GM18502 (cell line): ENCODE data around the gene LSM6.

Source experiments
- ATAC-seq: cut with Tn5 transposase; IDR thresholded peaks from one replicate; pipeline ENCODE4 v1.9.1; 2021; ENCODE audit warnings: mild to moderate bottlenecking; ENCODE audit not compliant: unreplicated experiment, poor library complexity

The LSM6 gene

GRCh38 chr4:146183209-146183608 is 7.7 kb downstream of the LSM6 start:
- no peak for ATAC-seq

- no peak for ATAC-seq
Observed at GRCh38 chr4:146186041-146186440, 10.5 kb downstream of the LSM6 start.

GRCh38 chr4:146186596-146186995 is 11.1 kb downstream of the LSM6 start:
- ATAC-seq = no peak

- ATAC-seq = no peak
Observed at GRCh38 chr4:146190456-146190855, 14.9 kb downstream of the LSM6 start.

- no peak for ATAC-seq
Observed at GRCh38 chr4:146191766-146192458, 16.4 kb downstream of the LSM6 start.

- no peak for ATAC-seq
Observed at GRCh38 chr4:146193628-146194027, 18.1 kb downstream of the LSM6 start.

- no peak for ATAC-seq
Observed at GRCh38 chr4:146194212-146194611, 18.7 kb downstream of the LSM6 start.

GRCh38 chr4:146202665-146203064 is 27.1 kb downstream of the LSM6 start:
- ATAC-seq = no peak

GRCh38 chr4:146207410-146207809 is 31.9 kb downstream of the LSM6 start:
- no peak for ATAC-seq

- no peak for ATAC-seq
Observed at GRCh38 chr4:146210890-146211289, 35.4 kb downstream of the LSM6 start.

- no peak for ATAC-seq
Observed at GRCh38 chr4:146211440-146211839, 35.9 kb downstream of the LSM6 start.

- no peak for ATAC-seq
Observed at GRCh38 chr4:146212781-146213180, 37.3 kb downstream of the LSM6 start.

GRCh38 chr4:146214238-146214637 is 38.7 kb downstream of the LSM6 start, which contains the start of gene REELD1:
TSS of gene REELD1 (plus strand) at chr4:146214538. CDS start at chr4:146216953, 2,415 bp downstream.
- ATAC-seq = no peak

- ATAC-seq = no peak
Observed at GRCh38 chr4:146222313-146222712, 46.8 kb downstream of the LSM6 start.

- ATAC-seq = no peak
Observed at GRCh38 chr4:146224326-146224966, 48.9 kb downstream of the LSM6 start.

GRCh38 chr4:146229406-146229805 is 53.9 kb downstream of the LSM6 start:
- no peak for ATAC-seq

- ATAC-seq = no peak
Observed at GRCh38 chr4:146232131-146232722, 56.7 kb downstream of the LSM6 start.

GRCh38 chr4:146235654-146236177 is 60.2 kb downstream of the LSM6 start:
- ATAC-seq = no peak

- ATAC-seq = no peak
Observed at GRCh38 chr4:146236216-146236615, 60.7 kb downstream of the LSM6 start.

- no peak for ATAC-seq
Observed at GRCh38 chr4:146237092-146237491, 61.6 kb downstream of the LSM6 start.

GRCh38 chr4:146238107-146238506 is 62.6 kb downstream of the LSM6 start:
- no peak for ATAC-seq
